Activated naive CD4-positive, alpha-beta T cell treated with anti-CD3 and anti-CD28 coated beads, Interleukin-2, amount 50 U/mL, for 72 hours (primary cell): Measurements from ENCODE around the gene MTHFSD. TPM values are rescaled to one million over a fixed set of nuclear protein-coding genes. Genes with fewer than 3 reads are reported as not detected.

ENCODE experiments used
- ATAC-seq, 2 donors: fragments of 150-1000 bp; cut with Tn5 transposase; 2 replicates each; pipeline ENCODE4 v1.10.0; 2021; ENCODE audit warnings: mild to moderate bottlenecking in 2 of 2, moderate library complexity in 2 of 2
- DNase-seq, 2 donors: peaks; one replicate each; pipeline ENCODE4 v3.0.0; 2021 to 2022; ENCODE audit warnings: low spot score in 2 of 2
- H3K27ac Mint-ChIP-seq, 2 donors: one replicate each; pipeline ENCODE4 v1.8.0; 2022; ENCODE audit warnings: mild to moderate bottlenecking in 2 of 2, mixed read lengths in 2 of 2
- H3K36me3 Mint-ChIP-seq, 2 donors: one replicate each; pipeline ENCODE4 v1.8.0; 2022; ENCODE audit warnings: mixed read lengths in 2 of 2
- H3K9me3 Mint-ChIP-seq, 2 donors: one replicate each; pipeline ENCODE4 v1.8.0; 2022; ENCODE audit warnings: mixed read lengths in 2 of 2
- total RNA-seq, 2 donors: library from RNA; stranded (reverse); gene quantifications; one replicate each; pipeline ENCODE4 v1.2.3, GENCODE V29; 2022

The MTHFSD gene
- total RNA-seq, 2 donors from 2014 or later, result 20.5 to 21.8 TPM

- no peak for DNase-seq
- Mint-ChIP-seq H3K9me3 (no peaks in the 10 kb centered on the region), H3K36me3 (peaks cover 0 to 6% of the 10 kb centered on the region in 2 donors), H3K27ac (peak overlapping the region in 1 of 2 donors; percentile 22)
- no peak for ATAC-seq
Observed at GRCh38 chr16:86574646-86575045, 19.6 kb upstream of the MTHFSD start.

DNA sequence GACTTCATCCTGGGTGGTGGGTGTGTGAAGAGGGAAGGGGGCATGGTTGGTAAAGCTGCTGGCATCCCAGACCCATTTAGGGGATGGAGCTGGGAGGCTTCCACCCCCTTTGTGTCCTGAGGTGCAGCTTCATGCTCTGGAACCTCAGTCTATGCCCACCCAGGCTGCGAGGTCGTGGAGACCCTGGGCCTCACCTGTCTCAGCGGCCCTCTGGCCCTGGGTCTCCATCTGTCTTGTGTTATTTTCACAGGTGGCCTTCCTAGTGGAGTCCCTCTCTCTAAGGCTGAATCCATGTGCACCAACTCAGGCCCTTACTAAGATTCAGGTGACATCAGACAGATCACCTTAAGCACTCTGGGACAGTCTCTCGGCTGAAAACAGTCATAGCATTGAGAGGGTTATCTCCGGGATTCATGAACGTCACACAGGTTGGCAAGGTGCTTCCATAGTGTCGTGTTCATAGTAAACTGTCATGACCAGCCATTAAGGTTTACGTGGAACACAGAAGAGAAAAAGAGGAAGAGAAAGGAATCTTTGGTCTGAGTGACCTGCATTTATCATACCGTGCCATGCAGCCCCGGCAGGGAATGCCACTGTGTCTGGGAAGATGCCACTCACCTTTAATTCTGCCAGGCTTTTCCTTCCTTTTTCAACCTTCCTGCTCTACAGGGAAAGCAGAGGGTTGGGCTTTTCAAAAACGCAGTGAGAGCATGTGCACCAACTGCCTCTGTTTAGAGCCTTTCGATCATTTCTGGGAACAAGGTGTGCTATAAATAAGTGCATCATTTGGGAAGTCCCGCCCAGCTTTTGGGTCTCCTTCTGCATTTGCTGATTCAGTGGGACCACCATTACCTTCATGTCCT, 18.8 kb upstream of the MTHFSD start:
- DNase-seq (no peak), ATAC-seq (no peak)
- Mint-ChIP-seq H3K9me3 (no peaks in the 10 kb centered on the region), H3K36me3 (peaks cover 0 to 6% of the 10 kb centered on the region in 2 donors), H3K27ac (peak overlapping the region in 1 of 2 donors; percentile 22)

DNA sequence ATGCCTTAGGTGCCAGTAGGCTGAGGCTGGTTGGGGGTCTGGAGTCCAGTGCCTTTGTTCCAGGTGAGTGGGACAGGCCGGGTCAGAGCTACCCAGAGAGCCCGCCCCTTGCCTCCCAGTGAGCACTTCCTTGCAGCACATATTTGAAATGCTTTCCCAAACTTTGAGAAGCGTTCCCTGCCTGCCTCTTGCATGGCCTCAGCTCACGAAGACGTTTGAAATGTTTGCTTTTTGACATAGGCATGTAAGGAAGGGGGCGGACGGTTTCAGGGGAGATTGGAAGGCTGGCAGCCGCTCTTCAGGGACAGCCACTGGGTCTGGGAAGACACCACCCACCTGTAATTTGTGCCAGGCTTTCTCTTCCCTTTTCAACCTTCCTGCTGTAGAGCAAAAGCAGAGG, 18.2 kb upstream of the MTHFSD start:
- DNase-seq, result no peak
- H3K27ac Mint-ChIP-seq, result no peak overlapping the region
- H3K36me3 Mint-ChIP-seq, result peaks cover 0 to 4% of the 10 kb centered on the region in 2 donors
- no peaks in the 10 kb centered on the region for H3K9me3 Mint-ChIP-seq
- ATAC-seq, result no peak

GRCh38 chr16:86572606-86573005, 17.6 kb upstream of the MTHFSD start:
- H3K9me3 Mint-ChIP-seq, result no peaks in the 10 kb centered on the region
- no peak for ATAC-seq
- no peaks in the 10 kb centered on the region for H3K36me3 Mint-ChIP-seq
- H3K27ac Mint-ChIP-seq, result no peak overlapping the region
- DNase-seq, result no peak

DNA sequence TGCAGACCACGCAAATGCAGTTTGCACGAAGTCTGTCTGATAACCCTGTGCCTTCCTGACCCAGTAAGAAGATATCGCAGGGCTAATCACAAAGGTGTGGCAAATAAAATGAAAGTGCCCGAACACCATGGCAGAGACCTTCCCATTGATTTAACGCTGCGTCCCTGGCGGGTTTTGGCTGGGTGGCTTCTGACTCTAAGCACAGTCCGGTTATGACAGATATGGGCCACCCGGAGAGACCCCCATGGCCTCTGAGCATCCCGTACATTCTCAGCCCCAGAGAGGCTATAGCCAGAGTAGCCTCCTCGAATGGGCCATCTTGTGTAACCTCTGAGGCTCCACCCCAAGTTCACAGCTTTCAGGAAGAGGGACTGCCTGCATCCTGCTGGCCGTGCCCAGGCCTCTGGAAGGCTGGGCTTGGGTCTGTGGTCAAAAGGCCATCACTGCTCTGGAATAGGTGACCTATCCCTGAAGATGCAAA, 17.0 kb upstream of the MTHFSD start:
- no peaks in the 10 kb centered on the region for H3K36me3 Mint-ChIP-seq
- ATAC-seq (no peak), DNase-seq (no peak)
- H3K27ac Mint-ChIP-seq, result no peak overlapping the region
- no peaks in the 10 kb centered on the region for H3K9me3 Mint-ChIP-seq

GRCh38 chr16:86571530-86571915, 16.5 kb upstream of the MTHFSD start:
- no peak overlapping the region for H3K27ac Mint-ChIP-seq
- DNase-seq, result no peak
- H3K9me3 Mint-ChIP-seq, result no peaks in the 10 kb centered on the region
- ATAC-seq, result no peak
- no peaks in the 10 kb centered on the region for H3K36me3 Mint-ChIP-seq

GRCh38 chr16:86570558-86571529, 15.8 kb upstream of the MTHFSD start:
- DNase-seq (no peak), ATAC-seq (no peak)
- Mint-ChIP-seq H3K36me3 (no peaks in the 10 kb centered on the region), H3K9me3 (no peaks in the 10 kb centered on the region), H3K27ac (no peak overlapping the region)

DNA sequence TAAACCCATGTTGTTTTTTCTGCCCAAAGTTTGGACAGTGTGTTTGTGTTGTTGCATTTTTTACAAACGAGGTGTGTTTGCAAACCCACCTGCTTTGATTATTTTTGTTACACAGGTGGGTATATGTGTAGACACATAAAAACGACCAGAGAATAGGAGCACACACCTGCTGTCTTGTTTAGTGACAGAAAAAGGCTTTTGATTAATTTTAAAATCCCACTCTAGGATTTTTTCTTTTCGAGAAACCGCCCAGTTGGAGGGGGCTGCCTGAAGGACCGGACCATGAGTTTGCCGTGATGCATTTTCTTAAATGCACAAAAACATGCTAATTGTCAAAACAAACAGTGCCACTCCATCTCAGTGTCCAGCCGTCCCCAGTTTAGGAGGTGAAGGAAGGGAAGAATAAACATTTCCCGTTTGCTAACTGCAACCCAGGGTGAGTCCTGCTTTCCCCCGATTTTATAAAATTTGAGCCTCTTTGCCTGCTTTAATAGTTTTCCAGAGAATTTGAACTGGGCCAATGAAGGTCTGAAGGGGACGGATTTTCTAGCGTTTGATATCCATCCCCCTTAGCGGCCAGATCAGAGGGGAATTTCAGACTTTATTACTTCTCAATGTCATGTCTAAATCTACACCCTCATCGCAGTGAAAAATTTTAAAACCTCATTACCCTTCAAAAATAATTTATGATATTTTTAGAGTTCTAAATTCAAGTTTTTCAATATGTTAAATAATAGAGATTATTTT, 14.8 kb upstream of the MTHFSD start:
- Mint-ChIP-seq H3K9me3 (no peaks in the 10 kb centered on the region), H3K27ac (no peak overlapping the region)

GRCh38 chr16:86568677-86569623, 13.9 kb upstream of the MTHFSD start:
- Mint-ChIP-seq H3K9me3 (no peaks in the 10 kb centered on the region), H3K36me3 (no peaks in the 10 kb centered on the region), H3K27ac (no peak overlapping the region)
- no peak for ATAC-seq
- no peak for DNase-seq

More for the DNA sequence above, 14.8 kb upstream of the MTHFSD start:
- ATAC-seq (no peak), DNase-seq (no peak)
- no peaks in the 10 kb centered on the region for H3K36me3 Mint-ChIP-seq

- no peak for ATAC-seq
- Mint-ChIP-seq H3K27ac (no peak overlapping the region), H3K36me3 (no peaks in the 10 kb centered on the region), H3K9me3 (no peaks in the 10 kb centered on the region)
- no peak for DNase-seq
Observed at GRCh38 chr16:86567701-86568581, 12.9 kb upstream of the MTHFSD start.

DNA sequence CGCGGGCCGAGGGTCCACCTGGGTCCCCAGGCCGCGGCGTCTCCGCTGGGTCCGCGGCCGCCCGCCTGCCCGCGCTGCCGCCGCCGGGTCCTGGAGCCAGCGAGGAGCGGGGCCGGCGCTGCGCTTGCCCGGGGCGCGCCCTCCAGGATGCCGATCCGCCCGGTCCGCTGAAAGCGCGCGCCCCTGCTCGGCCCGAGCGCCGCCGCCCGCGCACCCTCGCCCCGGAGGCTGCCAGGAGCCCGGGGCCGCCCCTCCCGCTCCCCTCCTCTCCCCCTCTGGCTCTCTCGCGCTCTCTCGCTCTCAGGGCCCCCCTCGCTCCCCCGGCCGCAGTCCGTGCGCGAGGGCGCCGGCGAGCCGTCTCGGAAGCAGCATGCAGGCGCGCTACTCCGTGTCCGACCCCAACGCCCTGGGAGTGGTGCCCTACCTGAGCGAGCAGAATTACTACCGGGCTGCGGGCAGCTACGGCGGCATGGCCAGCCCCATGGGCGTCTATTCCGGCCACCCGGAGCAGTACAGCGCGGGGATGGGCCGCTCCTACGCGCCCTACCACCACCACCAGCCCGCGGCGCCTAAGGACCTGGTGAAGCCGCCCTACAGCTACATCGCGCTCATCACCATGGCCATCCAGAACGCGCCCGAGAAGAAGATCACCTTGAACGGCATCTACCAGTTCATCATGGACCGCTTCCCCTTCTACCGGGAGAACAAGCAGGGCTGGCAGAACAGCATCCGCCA, 12.1 kb upstream of the MTHFSD start:
- Mint-ChIP-seq H3K9me3 (no peaks in the 10 kb centered on the region), H3K36me3 (no peaks in the 10 kb centered on the region)
- ATAC-seq, result peak in 1 of 2 donors; percentile 28

GRCh38 chr16:86566601-86566965, 11.5 kb upstream of the MTHFSD start, which contains the start of gene FOXC2:
Gene FOXC2, plus strand, starts transcription at chr16:86566829. Its CDS starts 507 bp downstream, at chr16:86567336.
- DNase-seq (peak in 1 of 2 donors; percentile 62), ATAC-seq (peak in 1 of 2 donors; percentile 61)
- H3K27ac Mint-ChIP-seq, result no peak within 1 kb of the TSS
- no peaks in the 10 kb centered on the region for H3K36me3 Mint-ChIP-seq
- H3K9me3 Mint-ChIP-seq, result no peaks in the 10 kb centered on the region

More for the DNA sequence above, 12.1 kb upstream of the MTHFSD start:
- H3K27ac Mint-ChIP-seq, result no peak overlapping the region
- peak in 1 of 2 donors; percentile 15 for DNase-seq

DNA sequence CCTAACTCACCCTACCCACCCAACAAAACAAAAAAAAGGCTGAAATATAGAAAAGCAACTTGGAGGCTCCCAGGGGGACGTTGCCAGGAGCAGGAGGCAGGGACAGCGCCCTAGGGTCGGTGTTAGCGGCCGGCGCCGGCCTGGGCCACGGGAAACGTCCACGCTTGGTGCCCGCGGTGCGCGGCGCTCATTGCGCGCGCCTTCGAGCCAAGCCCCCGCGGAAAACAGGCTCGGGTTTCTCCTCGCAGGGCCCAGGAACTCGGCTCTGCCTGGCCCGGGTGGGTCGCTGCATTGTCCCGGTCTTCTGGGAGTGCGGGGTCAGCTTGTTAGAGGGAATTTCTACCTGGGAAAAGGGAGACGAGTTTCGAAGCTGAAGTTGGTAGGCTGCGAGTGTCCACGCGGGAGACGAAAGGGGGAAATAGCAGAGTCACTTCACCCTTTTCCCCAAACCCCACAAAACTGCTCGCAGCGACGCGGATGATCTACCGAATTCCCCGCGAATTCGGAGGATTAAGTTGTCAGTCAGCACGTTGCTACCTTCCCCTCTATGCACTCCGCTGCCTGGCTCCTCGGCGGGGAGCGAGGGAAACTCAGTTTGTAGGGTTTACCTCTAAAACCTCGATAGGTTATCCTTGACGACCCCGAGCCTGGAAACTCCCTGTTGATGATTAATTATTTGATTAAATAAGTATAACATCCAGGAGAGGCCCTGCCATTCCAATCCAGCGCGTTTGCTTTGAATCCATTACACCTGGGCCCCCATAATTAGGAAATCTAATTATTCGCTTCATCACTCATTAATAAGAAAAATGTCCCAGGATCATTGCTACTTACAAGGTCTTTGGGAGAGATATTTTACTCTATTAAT, 10.8 kb upstream of the MTHFSD start:
- H3K36me3 Mint-ChIP-seq, result no peaks in the 10 kb centered on the region
- ATAC-seq, result no peak
- no peaks in the 10 kb centered on the region for H3K9me3 Mint-ChIP-seq
- no peak overlapping the region for H3K27ac Mint-ChIP-seq
- DNase-seq, result no peak
